GM23338 (cell line): ENCODE results near the gene TBCEL.

Source experiments
- CREB1 ChIP-seq: fragments of 250-450 bp; sonication (Bioruptor Pico); IDR thresholded peaks from 2 replicates; pipeline ENCODE4 v1.5.0; 2020; ENCODE audit warnings: low read depth, mild to moderate bottlenecking, moderate library complexity
- CTCF ChIP-seq, 2 experiments: fragments of 200-600 bp in 1 of 2; sonication (generic) in 1 of 2; conservative IDR thresholded peaks; 2 replicates each; pipeline versions ENCODE4 v1.5.1 to v1.6.1; 2016 to 2017; ENCODE audit warnings: antibody characterized with exemption in 2 of 2, low read depth in 2 of 2, mild to moderate bottlenecking in 2 of 2, moderate library complexity in 1 of 2
- ETS1 ChIP-seq: IDR thresholded peaks from 2 replicates; pipeline ENCODE4 v1.6.1; 2016; ENCODE audit warnings: antibody characterized with exemption
- EZH2 ChIP-seq: fragments of 200-600 bp; sonication (generic); IDR thresholded peaks from one replicate; pipeline ENCODE4 v1.8.0; 2017; ENCODE audit warnings: antibody characterized with exemption, mild to moderate bottlenecking, low read depth; ENCODE audit not compliant: unreplicated experiment
- EZH2phosphoT487 ChIP-seq: fragments of 200-600 bp; sonication (generic); IDR thresholded peaks from one replicate; pipeline ENCODE4 v1.8.1; 2018; ENCODE audit warnings: antibody characterized with exemption; ENCODE audit not compliant: unreplicated experiment
- NANOG ChIP-seq: IDR thresholded peaks from 2 replicates; pipeline ENCODE4 v1.6.1; 2016; ENCODE audit warnings: antibody characterized with exemption, borderline replicate concordance
- POLR2AphosphoS5 ChIP-seq: IDR thresholded peaks from 2 replicates; pipeline ENCODE4 v1.6.1; 2016; ENCODE audit warnings: antibody characterized with exemption, low read depth
- REST ChIP-seq: IDR thresholded peaks from one replicate; pipeline ENCODE4 v1.6.1; 2018; ENCODE audit warnings: antibody characterized with exemption; ENCODE audit not compliant: unreplicated experiment
- ZNF331 ChIP-seq: fragments of 250-450 bp; sonication (Bioruptor Pico); IDR thresholded peaks from 2 replicates; pipeline ENCODE4 v1.5.0; 2020; ENCODE audit warnings: low read depth, mild to moderate bottlenecking, moderate library complexity

- TF ChIP-seq CTCF (conservative IDR thresholded peaks at IDR 0.05; ENCODE audit: low read depth in 2 of 2) (no peak), ETS1 (no peak), EZH2 (no peak), POLR2AphosphoS5 (no peak), EZH2phosphoT487 (no peak), CREB1 (CRISPR knock-in tag) (no peak), ZNF331 (CRISPR knock-in tag) (no peak), NANOG (no peak), REST (no peak)
Observed at GRCh38 chr11:121091492-121092152, 67.7 kb downstream of the TBCEL start.
